Sigmoid colon (tissue), 4 donors: ENCODE results near the gene FOLR1.

ENCODE experiments used
- POLR2AphosphoS5 ChIP-seq, 4 donors: sonication (generic); formaldehyde crosslinking; IDR thresholded peaks; one replicate each; pipeline ENCODE4 v1.6.1; 2017; ENCODE audit warnings: antibody characterized with exemption in 4 of 4
- TF ChIP-seq, protein P1 (sequence below), 4 experiments: fragments of 450-650 bp in 3 of 4; fragments of 200-600 bp in 1 of 4; IDR thresholded peaks; one replicate each; pipeline ENCODE4 v1.5.1; 2016 to 2019; ENCODE audit warnings: antibody characterized with exemption in 4 of 4, mild to moderate bottlenecking in 3 of 4, moderate library complexity in 2 of 4

DNA sequence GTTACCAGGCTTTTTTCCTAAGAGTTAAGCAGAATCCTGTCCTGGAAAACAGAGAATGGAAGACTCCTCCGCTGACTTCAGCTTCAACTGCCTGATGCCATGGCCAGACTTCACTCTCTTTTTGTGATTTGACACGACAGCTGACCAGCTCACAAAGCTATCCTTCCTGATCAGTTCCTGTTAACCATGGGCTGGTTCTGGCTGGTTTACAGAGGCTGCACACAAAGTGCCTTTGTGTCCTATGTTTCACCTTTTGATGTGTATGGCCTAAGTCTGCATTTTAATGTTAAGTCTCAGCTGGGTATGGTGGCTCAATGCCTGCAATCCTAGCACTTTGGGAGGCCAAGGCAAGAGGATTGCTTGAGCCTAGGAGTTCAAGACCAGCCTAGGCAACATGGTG, 45.3 kb upstream of the FOLR1 start:
- no peak for TF ChIP-seq POLR2AphosphoS5 (IDR thresholded peaks at IDR 0.05)
- TF ChIP-seq, protein P1, sequence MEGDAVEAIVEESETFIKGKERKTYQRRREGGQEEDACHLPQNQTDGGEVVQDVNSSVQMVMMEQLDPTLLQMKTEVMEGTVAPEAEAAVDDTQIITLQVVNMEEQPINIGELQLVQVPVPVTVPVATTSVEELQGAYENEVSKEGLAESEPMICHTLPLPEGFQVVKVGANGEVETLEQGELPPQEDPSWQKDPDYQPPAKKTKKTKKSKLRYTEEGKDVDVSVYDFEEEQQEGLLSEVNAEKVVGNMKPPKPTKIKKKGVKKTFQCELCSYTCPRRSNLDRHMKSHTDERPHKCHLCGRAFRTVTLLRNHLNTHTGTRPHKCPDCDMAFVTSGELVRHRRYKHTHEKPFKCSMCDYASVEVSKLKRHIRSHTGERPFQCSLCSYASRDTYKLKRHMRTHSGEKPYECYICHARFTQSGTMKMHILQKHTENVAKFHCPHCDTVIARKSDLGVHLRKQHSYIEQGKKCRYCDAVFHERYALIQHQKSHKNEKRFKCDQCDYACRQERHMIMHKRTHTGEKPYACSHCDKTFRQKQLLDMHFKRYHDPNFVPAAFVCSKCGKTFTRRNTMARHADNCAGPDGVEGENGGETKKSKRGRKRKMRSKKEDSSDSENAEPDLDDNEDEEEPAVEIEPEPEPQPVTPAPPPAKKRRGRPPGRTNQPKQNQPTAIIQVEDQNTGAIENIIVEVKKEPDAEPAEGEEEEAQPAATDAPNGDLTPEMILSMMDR (IDR thresholded peaks at IDR 0.05) = no peak
